NCI-H69 (cell line): ENCODE measurements around the gene RAB11FIP5.
A peak's percentile ranks its signal among the peaks of the same experiment; 100 is the strongest.

ENCODE experiments used
- DNase-seq: peaks from one replicate; lab custom pipeline; 2025; lab: John Stamatoyannopoulos, UW

The RAB11FIP5 gene

DNA sequence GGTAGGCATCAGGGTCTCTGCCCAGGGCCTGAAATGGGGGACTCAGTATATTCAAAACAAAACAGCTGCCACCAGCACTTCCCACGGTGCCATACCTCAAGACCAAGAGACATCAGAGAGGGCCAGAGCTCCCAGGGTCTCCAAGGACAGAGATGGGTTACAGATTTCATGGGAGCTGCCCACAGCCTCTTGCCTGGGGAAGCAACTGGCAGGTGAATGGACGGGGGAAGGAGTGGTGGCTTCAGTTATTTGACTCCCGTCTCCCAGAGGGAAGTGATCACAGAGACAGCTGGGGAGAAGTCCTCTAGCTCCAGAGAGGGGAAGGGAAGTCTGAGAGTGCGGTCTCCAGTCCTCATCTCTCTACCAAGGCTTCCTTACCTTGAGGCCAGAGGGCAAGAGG is 25.4 kb downstream of the RAB11FIP5 start:
- no peak for DNase-seq

DNA sequence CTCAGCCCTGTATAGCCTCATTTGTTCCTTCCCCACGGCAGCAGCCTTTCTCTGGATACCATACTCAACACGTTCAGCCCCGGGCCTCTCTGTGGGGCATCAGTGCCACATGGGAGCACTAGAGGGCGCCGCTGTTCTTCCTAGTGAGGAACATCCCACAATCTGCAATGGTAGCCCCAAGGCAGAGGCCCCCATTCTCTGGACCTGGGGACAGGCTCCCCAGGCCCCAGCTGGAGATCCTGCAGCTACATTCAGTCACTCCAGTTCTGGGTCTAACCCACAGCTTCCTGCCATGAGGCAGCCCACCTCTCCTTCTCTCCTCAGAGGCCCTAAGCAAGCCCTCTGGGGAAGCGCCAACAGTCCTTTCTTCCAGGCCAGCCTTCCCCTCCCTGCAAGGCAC is 27.1 kb downstream of the RAB11FIP5 start:
- DNase-seq: peak; percentile 67

DNA sequence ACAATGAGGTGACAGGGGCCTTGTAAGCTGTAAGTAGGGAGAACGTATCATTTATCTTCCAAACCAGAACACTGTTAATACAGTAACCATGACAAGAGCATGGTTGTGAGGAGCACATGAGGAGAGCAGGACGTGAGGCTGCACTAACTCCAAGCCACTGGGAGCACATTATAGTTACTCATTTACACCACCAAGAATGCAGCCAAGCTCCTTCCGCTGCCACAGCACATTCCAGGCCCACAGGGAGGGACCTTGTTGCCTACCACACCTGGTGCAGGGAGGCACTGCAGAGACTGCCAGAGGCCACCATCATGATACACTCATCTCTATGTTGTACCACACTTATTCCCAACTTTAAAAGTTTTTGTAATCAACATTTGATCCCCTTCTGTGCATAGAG is 27.8 kb downstream of the RAB11FIP5 start:
- no peak for DNase-seq

GRCh38 chr2:73083886-73084800 is 28.6 kb downstream of the RAB11FIP5 start:
- DNase-seq: peak; percentile 18

DNA sequence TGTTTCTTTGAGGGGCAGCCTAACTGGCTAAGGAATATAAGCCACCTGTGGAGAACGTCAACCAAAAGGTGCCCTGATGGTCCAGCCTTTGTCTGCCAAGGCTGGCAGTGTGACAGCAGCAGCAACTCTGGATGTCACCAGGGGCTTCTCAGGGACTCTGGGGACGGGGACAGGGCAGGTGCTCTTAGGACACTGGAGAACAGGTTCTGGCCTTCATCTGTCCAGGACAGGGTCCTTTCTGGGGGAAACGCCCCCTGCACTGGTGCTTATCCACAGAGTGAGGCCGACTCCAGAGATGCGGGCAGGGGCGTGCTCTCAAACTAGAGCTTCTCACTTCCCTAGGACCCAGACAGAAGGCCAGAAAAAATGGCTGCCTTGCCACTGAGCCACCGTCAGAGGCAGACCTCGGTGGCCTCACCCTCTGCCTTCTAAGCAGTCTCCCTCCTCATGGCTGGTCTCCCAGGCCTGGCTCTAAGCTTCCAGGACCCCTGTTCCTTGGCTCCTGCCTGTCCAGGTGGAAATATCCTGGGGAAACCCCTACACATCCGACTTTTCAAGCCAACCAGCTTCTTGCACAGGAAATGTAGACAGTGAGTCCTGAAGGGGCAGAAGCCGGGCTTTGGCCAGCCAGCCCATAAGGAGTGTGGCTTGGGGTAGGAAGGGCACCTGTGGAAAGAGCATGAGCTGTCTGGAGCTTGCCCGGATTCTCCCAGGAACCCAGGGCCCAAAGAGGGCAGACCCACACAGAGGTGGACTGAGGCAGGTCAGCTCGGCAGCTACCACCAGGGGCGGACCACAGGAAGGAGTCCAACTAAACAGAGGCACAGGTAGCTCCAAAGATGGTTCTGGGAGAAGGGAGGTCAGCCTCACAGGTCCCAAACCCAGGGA is 30.0 kb downstream of the RAB11FIP5 start:
- no peak for DNase-seq

GRCh38 chr2:73081181-73081671 is 31.5 kb downstream of the RAB11FIP5 start:
- DNase-seq: peak; percentile 7

DNA sequence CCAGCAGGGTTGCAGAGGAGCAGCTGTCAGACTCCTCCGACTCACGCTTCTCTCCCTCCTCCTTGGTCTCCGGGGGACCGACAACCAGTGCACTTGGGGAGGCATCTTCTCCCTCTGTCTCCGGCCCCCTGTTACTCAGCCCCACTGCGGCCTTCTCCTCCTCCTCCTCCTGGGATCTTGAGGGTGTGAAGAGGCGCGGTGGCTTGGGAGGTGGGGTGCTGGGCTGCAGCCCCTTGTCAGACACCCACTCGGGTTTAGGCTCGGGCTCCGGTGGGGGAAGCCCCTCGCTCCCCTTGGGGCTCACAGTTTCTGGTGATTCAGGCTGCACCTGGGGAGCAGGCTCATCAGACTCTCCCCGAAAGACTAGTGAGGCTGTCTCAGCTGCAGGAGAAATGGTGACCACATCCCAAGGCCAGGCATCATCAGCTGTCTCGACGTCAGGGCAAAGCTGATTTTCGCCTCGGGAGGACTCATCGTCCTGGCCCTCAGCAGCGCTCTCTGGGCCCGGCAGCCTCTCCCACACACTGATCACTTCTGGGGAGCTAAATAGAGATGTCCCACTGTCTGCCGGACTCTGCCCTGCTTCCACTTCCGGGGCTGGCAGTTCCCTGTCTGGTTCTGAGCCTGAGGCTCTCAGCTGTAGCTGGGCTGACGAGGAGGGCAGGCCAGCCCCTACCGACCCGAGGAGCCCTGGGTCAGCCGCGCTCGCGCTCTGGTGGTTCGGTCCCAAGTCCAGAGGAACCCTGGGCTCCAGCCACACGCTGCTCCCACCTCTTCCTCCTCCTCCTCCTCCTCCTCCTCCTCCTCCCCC is 32.2 kb downstream of the RAB11FIP5 start:
- peak; percentile 12 for DNase-seq

- DNase-seq: no peak
Observed at GRCh38 chr2:73079636-73080035, 33.1 kb downstream of the RAB11FIP5 start.

GRCh38 chr2:73078457-73079411 is 34.0 kb downstream of the RAB11FIP5 start:
- DNase-seq: no peak

GRCh38 chr2:73077424-73077795 is 35.3 kb downstream of the RAB11FIP5 start:
- no peak for DNase-seq

DNA sequence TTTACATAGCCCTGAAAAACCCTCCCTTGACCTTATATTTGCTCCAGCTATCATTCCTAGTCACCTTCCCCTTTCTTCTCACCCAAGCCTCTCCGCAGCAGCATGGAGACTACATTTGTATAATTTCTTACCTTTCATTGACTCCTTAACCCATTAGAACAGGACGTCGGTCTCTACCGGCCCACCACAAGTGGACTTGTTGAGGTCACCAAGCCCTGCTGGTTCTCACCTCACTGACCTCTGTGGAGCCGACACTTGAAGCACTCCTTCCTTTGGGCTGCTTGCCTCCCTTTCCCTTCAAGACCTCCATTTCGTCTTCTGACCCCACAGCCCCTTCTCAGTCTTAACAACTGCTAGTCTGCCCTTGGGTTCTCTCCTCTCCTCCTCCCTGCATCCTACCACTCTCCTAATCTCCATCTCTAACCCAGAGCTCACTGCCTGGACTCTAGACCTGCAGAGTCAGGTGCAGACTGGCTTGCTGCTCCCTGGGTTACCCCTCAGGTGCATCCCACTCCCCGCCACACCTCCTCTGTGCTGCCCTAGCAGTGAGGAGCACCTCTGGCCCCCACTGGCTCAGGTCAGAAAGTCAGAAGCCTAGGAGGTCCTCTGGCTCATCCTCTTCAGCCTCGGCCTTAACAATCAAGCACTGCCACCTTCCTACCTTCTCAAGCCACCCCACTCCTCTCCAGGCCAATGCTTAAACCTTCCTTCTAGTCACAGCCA is 35.9 kb downstream of the RAB11FIP5 start:
- no peak for DNase-seq

- DNase-seq: no peak
Observed at GRCh38 chr2:73075477-73076373, 37.0 kb downstream of the RAB11FIP5 start.

- DNase-seq: no peak
Observed at GRCh38 chr2:73074110-73075069, 38.4 kb downstream of the RAB11FIP5 start.

DNA sequence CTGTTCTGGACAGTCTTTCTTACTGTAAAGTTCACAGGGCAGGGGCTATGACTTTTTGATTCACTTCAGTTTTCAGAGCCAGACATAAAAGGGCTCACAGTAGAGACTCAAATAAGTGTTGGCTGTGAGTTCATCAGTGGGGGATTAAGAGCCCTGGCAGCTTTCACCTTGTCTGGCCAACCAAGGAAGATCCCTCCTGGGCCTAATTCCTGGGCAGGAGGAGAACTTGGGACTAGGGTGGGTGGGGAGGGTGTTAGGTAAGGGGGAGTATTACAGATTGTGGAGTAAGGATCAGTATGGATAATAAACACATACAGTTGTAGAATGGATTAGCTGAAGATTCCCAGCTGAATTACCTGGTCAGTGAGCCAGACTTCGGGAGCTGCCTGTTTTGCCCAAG is 40.3 kb downstream of the RAB11FIP5 start:
- no peak for DNase-seq

DNA sequence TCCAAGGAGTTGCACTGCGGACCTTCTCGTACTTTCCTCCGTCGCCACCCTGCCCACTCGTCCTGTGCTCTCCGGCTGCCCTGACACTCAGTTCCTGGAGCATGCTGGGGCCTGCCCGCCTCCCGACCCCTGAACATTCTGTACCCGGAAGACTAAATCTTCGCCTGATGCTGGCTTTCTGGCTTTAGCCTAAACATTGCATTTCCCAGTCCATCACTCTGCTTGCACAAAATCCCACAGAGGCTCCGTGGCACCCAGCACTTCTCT is 40.7 kb downstream of the RAB11FIP5 start:
- no peak for DNase-seq

DNA sequence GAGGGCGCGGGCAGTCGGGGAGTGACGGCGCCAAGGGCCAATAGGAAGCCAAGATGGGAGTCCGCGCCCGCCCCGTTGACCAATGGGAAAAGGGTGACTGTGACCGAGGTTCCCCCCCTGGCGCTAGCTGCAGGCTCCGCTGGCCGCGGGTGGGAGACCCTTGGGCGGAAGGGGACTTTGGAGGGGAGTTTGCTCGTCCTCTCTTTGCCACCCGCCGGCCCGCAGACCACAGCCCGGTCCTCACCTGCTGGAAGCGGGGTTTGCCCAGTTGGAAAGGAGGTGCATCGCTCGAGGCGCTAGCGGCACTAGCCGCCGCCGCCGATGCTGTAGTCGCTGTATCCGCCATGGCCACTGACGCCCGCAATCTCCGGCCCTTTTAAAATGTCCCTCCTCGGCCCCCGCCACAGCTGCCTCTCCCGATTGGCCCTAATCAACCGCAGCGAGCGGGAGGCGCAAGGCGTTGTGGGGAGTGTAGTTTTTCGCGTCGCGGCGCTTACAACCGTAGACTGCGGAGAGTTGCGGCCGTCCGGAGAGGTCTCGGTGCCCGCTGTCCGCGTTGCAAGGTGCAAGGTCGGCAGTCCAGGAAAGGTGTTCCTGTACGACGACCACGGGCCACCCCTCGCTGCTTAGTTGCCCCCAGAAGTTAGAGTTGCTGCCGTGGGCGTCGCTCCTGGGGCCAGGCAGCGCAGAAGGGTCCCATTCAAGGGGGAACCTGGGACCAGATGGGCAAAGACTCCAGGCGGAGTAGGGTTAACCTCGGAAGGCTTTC is 41.2 kb downstream of the RAB11FIP5 start, which contains the start of gene SFXN5:
SFXN5 (minus strand) TSS at position 353 of the 769 bp plus-strand sequence; CDS start at position 346, 7 bp downstream.
- DNase-seq: peak; percentile 93
